GM21717 (cell line): ENCODE results near the gene CEP41.
A peak's percentile ranks its signal among the peaks of the same experiment; 100 is the strongest.

ENCODE experiments used
- ATAC-seq: cut with Tn5 transposase; IDR thresholded peaks from one replicate; pipeline ENCODE4 v1.9.1; 2021; ENCODE audit warnings: mild to moderate bottlenecking, moderate library complexity; ENCODE audit not compliant: unreplicated experiment

CEP41 gene

GRCh38 chr7:130372402-130373165, 68.2 kb downstream of the CEP41 start:
- no peak for ATAC-seq

- ATAC-seq: no peak
Observed at GRCh38 chr7:130371046-130371445, 69.8 kb downstream of the CEP41 start.

GRCh38 chr7:130369831-130370550, 70.8 kb downstream of the CEP41 start:
- ATAC-seq: no peak

DNA sequence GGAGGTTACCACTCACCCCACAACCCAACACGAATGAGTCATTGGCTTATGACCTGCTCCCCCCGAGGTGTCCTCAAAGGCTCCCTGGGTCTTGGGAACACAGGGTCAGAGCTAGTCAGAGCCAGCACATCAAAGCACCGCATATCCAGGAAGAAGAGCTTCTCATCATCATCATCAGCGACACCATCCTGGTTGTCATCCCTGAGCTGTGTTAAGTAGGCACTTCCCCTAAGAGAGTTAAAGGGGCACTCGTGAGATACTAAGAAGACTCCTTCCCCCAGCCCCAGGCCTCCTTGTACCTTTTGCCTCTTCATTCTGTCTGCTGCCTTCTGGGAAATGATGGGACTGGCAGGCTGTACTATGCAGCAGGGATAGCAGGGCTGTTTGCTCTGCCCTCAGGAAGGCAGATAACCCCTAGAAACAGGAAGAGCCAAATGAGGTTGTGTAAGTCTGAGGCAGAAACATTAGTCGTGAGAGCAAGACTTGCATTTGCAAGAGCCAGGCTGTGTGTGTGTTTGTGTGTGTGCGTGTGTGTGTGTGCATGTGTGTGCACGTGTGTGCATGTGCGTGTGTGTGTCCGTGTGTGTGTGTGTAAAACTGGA, 71.6 kb downstream of the CEP41 start:
- no peak for ATAC-seq

GRCh38 chr7:130367836-130368746, 72.7 kb downstream of the CEP41 start:
- no peak for ATAC-seq

- no peak for ATAC-seq
Observed at GRCh38 chr7:130367088-130367755, 73.6 kb downstream of the CEP41 start.

DNA sequence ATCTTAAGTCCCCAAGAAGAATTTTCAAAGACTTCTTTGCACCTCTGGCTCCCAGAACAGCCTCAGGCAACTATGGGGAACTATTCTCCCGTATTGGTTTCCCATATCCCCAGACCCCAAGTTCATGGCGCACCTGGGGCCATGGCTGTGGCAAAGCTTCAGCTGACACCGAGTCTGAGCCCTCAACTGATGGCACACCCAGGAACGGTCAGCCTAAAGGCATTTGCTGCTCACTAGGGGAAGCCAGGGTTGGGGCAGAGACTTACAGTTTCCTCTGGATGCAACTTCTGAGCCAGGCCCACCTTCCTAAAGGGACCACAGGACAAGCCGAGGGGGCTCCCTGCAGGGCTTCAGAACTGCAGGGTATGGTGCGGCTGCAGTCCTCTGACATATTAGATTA, 74.3 kb downstream of the CEP41 start:
- ATAC-seq: no peak

- ATAC-seq: no peak
Observed at GRCh38 chr7:130365511-130366441, 75.0 kb downstream of the CEP41 start.

- ATAC-seq: no peak
Observed at GRCh38 chr7:130365088-130365487, 75.7 kb downstream of the CEP41 start.

DNA sequence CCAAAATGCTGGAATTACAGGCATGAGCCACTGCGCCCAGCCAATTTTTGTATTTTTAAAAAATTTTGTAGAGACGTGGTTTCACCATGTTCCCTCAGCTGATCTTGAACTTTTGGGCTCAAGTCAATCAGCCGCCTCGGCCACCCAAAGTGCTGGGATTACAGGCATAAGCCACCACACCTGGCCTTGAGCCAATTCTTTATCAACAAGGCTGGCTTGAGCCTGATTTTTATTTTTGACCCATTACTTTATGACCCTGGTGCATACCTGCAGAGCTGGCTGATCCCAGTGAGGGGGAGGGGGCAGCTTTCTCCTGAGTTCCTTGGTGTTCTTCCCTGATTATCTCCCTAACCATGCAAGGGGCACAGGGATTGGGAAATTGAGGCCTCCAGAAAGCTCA, 76.4 kb downstream of the CEP41 start:
- ATAC-seq: no peak

- peak; percentile 56 for ATAC-seq
Observed at GRCh38 chr7:130363026-130363847, 77.6 kb downstream of the CEP41 start.

- no peak for ATAC-seq
Observed at GRCh38 chr7:130362251-130362816, 78.5 kb downstream of the CEP41 start.

DNA sequence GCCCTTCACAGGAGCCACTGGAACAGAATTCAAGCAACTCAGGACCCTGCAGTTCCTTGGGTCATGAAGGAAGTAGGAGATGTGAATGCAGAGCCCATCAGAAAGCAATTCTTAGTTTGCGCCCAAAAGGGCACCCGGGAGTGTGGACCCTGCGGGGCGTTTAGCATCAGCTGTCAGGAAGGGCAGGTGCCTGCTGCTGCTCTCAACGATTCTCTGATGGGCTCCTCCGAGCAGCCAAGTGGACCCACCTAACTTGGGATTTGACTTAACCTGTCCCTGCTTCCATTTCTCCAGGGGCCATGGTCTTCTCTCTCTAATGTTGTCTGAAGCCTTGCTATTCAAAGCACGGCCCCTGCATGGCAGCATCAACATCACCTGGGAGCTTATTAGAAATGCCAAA, 79.1 kb downstream of the CEP41 start:
- no peak for ATAC-seq

DNA sequence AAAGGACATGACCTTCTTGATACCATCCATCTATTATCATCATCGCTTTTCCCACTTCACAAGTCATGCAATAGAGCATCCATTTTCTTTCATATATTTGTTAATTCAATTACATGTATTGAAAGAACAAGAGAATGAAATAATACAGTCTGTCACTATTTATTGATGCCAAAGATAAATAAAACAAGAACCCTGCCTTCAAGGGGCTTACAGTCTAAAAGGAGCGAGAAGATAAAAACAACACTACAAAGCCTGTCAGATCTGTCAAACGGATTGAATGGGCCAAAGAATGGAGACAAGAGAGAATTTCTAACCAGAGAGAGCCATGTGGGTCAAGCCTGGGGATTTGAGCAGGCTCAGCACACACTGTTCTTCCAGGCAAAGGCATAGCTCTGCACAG, 80.3 kb downstream of the CEP41 start:
- no peak for ATAC-seq

GRCh38 chr7:130359276-130359857, 81.4 kb downstream of the CEP41 start:
- ATAC-seq: no peak

GRCh38 chr7:130358471-130358870, 82.3 kb downstream of the CEP41 start:
- no peak for ATAC-seq

- ATAC-seq: no peak
Observed at GRCh38 chr7:130356876-130357611, 83.8 kb downstream of the CEP41 start.
